ENCODE measurements around the gene TWNK.

TWNK gene

GRCh38 chr10:100986952-100987684 is at the start of gene TWNK, which contains the start of gene MRPL43:
TWNK (plus strand) TSS chr10:100987543; CDS start chr10:100988211, 668 bp downstream.
MRPL43 (minus strand) TSS chr10:100987497; CDS start chr10:100987443, 54 bp downstream.
- DNase-seq, result peak; percentile 60

GRCh38 chr10:100939763-100940344 is 47.5 kb upstream of the TWNK start:
- DNase-seq, result no peak

DNA sequence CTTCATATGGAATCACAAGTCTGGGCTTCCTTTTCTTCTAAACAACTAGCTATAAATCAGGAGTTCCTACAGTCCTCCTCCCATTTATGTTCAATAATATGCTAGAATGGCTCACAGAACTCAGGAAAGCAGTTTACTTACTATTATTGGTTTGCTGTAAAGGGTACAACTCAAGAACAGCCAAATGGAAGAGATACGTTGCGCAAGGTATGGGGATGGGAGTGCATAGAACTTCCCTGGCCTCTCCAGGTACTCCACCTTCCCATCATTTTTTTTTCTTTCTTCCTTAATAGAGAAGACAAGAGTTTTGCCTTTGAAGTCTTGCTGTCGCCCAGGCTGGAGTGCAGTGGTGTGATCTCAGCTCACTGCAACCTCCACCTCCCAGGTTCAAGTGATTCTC is 45.1 kb upstream of the TWNK start:
- DNase-seq, result no peak

- DNase-seq, result no peak
Measured at GRCh38 chr10:100943508-100943907, 43.8 kb upstream of the TWNK start.

- DNase-seq, result no peak
Measured at GRCh38 chr10:100945754-100946153, 41.6 kb upstream of the TWNK start.

DNA sequence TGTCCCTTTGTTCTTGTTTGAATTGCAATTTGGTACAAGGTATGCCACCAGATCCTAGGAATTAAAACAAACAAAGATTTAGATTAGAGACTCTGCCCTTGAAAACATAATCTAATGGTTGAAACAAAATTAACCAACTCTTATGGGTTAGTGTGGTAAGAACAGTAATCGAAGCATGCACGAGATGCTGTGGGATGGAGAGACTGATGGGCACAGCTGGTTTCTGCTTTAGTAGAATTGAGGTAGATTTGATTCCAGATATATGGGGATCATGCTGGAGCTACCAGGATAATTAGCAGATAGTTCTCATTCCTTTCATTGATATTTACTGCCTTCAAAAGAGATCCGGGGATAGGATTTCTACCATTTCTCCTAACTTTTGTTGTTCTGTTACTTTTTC is 38.4 kb upstream of the TWNK start:
- DNase-seq, result no peak

GRCh38 chr10:100960251-100960650 is 27.1 kb upstream of the TWNK start:
- no peak for DNase-seq

DNA sequence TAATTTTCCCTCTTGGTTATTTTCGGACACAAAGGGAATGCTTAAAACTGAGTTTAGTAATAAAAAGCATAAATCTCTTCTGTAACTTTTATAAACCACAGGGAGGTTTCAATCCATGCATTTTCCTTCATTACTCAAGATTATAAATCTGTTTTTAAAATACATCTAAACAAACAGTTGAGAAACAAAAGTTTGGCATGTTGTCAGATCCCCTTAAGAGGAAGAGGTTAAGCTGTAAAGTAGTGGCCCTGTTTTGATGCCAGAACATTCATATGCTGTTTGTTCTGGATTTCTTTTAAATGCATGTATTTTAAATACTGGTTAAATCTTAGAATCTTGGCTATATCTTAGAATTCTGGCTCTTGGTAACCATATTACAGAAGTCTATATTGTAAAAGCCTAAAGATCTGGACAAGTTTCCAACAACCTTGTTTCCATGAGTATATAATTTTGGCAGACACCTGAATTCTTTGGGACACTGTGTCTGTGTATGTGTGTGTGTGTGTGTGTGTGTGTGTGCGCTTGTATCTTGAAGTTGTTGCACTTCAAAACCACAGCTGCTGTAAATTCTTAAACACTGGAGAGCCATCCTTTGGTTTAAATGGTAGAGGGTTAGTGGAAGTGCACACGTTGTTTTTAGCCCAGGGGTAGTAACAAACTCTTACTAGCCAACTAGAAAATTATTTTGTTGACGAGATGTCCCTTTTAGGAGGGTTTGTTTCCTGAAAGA is 24.8 kb upstream of the TWNK start:
- no peak for DNase-seq

DNA sequence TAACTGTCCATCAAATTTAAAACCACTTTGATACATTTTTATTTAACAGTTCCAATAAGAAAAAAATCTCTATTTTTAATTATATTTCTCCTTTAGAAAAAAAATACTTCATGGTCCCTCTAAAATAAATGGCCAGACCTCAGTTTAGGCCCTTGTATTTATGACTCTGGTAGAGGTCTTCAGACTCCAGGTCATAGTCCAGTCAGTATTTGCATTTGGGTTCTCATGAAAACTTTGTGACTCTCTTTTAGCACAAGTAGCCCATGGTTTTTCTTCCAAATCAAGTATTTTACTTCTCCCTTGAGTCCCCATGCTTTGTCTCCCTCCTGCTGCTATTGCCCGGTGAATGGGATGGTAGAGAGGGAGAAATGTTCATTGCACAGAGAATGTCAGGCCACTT is 23.5 kb upstream of the TWNK start:
- DNase-seq, result no peak

GRCh38 chr10:100965820-100966219 is 21.5 kb upstream of the TWNK start:
- no peak for DNase-seq

DNA sequence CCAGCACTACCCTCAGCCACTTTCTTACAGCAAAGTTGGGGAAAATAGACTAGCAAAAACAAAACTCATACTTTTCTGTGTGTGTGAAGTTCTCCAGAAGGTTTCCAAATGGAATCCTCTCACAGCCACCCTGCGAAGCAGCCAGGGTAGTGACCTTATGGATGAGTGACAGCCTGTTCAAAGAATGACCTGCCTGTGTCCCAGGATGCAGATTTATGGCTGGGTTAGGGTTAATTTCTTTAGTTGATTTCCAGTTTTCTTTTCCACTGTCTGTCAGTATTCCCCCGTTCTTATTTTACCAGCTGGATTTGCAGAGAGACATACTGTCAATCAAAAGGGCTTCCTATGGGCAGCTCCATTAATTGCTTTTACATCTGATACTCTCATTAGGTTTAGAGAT is 20.5 kb upstream of the TWNK start:
- DNase-seq, result no peak

- no peak for DNase-seq
Measured at GRCh38 chr10:100967332-100967731, 20.0 kb upstream of the TWNK start.

- DNase-seq, result no peak
Measured at GRCh38 chr10:100968062-100968736, 19.1 kb upstream of the TWNK start.

DNA sequence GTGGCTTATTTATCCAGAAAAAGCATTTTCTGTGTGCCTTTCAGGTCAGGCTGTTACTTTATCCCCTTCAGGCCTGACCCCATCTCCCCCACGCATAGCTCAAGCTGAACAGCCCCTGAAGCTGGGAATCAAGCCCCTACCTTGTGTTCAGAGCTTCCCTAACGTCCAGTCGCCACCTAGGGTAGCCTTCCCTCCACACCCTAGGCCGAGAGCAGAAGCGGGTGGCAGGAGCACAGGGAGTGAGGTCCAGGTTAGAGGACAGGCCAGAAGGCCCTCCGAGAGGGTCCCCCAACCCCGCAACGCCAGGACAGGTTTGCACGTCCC is 18.5 kb upstream of the TWNK start:
- no peak for DNase-seq

DNA sequence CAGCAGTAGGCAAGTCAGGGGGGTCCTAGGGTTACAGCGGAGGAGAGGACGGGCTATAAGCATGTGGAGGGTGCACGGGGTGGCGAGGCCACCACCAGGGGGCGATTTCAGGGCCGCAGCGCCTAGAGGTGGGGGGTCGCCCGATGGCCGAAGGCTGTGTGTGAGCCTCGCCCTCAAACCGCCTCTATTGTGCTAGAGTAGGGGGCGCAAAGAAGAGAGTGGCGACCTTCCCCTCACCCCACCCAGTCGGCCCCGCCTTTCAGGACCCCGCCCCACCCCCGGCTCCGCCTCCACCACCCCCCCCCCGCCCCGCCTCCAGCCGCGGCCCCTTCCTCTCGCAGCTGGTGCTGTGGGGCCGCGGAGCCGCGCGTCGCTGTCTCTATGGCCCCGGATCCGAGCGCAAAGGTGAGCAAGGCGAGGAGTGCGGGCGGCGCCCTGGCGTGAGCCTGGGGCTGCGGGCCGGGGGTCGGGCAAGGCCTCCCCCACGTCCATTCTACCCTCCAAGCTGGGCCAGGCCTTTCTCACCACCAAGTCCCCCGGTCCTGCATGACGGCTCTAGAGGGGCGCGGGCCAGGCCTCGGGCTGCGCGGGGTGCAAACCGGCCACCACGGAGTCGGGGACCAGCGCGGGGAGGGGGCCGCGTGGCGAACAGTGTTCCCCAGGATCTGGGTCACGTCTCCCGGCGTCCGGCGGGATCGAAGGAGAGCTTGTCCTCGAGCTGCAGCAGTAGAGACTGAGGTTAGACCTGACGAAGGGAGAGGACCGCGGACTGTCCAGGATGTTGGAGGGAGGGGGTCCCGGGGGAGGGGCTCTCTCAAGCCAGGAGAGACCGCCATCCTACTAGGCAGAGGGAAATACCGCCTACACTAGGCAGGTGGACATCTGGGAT is 17.9 kb upstream of the TWNK start, which contains the start of gene SEMA4G:
Gene SEMA4G, plus strand, starts transcription at position 318 of the 889 bp plus-strand sequence. CDS start 3,409 bp downstream, outside the sequence.
- DNase-seq, result no peak

DNA sequence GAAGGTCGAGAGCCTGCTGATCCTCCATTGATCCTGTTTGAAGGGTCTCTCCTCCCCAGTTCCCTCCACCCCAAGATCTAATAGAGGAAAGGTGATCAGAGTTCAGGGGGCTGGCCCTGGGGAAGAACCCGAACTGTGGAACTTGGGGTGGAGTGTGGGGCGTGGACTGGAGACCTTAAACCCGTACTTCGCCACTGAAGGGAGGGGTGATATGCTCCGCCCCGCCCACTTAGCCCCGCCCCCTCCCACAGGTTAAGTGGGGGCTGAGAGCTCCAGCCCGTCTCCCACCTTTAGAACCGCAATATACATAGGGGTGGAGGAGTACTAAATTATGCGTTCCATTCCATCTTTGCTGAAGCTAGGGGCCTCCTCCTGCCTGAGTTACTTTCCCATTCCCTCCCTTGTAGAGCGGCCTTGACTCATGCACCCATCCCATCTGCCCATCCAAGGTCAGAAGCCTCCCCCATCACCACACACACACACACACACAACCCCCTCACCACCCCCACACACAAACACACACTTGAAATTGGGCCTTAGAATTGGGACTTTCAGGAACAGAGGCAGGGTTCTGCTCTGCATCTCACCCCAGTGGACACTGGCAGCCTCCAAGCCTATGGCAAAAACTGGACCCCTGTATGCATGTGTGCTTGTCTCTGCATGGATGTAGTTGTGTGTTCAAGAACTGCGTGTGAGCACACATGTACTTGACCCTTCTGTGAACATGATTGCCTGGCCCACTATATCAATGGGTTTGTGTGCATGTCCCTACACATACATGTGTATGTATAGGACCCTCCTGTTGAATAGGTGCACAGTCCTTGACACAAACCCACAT is 17.0 kb upstream of the TWNK start:
- no peak for DNase-seq

DNA sequence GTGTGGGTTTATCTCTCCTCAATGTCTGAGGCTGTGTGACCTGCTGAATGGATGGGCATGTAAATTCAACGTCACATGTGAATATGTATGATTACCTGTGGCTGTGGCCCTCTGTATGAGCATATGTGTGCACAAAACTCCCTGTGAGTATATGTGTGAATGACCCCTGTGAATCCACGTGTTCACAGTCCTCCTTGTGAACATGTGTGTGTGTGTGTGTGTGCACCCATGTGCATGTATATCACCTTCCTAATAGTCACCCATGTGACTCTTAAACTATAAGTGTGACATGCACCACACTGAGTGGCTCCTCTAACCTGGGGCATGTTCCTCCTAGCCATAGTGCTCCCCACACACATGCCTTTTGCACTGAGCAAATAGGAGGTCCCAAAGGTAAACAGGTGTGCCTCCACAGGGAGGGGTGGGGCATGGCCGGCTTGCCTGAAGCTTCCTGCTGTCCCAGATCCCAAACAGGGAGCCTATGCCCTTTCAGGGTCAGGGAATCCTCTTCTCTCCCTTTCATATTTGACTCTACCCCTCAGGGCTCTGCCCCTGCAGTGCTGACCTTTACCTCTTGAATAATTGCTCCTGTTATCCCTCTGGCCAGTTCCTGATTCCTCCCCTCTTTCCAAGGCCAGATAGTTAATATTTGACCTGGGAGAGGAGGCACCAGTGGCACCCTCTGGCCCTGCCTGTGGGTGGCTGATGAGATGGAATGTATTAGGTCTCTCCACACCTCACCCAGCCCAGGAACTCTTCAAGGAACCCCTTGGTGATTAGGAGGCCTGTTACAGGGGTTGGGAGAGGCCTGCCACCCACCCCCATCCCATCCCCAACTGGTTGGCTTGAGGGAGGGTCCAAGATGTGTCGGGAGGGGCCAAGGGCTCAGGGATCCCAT is 16.2 kb upstream of the TWNK start:
- no peak for DNase-seq

GRCh38 chr10:100972115-100972903 is 15.0 kb upstream of the TWNK start:
- DNase-seq, result no peak

GRCh38 chr10:100972904-100973535 is 14.3 kb upstream of the TWNK start:
- no peak for DNase-seq

Data from NK-92 treated with Interleukin-12 subunit alpha and Interleukin-12 subunit beta, amount 100 ng/mL, for 24 hours (cell line).